Mesenteric fat pad (tissue), 1 donor: ENCODE data around the gene TUT4. TPM values are rescaled to one million over a fixed set of nuclear protein-coding genes. Genes with fewer than 3 reads are reported as not detected.
A peak's percentile ranks its signal among the peaks of the same experiment; 100 is the strongest.
"Not testable (repeated sequence)": the region's sequence is repeated elsewhere in the genome, so short reads cannot be mapped to it uniquely, and the experiment has no call there.

ENCODE experiments used
- DNase-seq: peaks from one replicate; pipeline ENCODE4 v3.0.0-alpha.2; 2020; ENCODE audit warnings: low spot score
- long read RNA-seq: library from polyadenylated mRNA; unstranded; transcript quantifications from one replicate; pipeline ENCODE4 v2.0.0, GENCODE V29; 2020
- total RNA-seq: library from RNA; stranded (reverse); fragmentation: NEBNext Ultra II Directional; extraction: Animal tissue kit (Norgen Biotek cat#: 25700); gene quantifications from one replicate; pipeline ENCODE4 v1.2.1, GENCODE V29; 2021
- donor health status: DM: yes; HTN: yes; CAD: no.

Gene TUT4, protein sequence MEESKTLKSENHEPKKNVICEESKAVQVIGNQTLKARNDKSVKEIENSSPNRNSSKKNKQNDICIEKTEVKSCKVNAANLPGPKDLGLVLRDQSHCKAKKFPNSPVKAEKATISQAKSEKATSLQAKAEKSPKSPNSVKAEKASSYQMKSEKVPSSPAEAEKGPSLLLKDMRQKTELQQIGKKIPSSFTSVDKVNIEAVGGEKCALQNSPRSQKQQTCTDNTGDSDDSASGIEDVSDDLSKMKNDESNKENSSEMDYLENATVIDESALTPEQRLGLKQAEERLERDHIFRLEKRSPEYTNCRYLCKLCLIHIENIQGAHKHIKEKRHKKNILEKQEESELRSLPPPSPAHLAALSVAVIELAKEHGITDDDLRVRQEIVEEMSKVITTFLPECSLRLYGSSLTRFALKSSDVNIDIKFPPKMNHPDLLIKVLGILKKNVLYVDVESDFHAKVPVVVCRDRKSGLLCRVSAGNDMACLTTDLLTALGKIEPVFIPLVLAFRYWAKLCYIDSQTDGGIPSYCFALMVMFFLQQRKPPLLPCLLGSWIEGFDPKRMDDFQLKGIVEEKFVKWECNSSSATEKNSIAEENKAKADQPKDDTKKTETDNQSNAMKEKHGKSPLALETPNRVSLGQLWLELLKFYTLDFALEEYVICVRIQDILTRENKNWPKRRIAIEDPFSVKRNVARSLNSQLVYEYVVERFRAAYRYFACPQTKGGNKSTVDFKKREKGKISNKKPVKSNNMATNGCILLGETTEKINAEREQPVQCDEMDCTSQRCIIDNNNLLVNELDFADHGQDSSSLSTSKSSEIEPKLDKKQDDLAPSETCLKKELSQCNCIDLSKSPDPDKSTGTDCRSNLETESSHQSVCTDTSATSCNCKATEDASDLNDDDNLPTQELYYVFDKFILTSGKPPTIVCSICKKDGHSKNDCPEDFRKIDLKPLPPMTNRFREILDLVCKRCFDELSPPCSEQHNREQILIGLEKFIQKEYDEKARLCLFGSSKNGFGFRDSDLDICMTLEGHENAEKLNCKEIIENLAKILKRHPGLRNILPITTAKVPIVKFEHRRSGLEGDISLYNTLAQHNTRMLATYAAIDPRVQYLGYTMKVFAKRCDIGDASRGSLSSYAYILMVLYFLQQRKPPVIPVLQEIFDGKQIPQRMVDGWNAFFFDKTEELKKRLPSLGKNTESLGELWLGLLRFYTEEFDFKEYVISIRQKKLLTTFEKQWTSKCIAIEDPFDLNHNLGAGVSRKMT (N-terminal part only)
- total RNA-seq, result 39.9 TPM
- long read RNA-seq, partial matches to known transcripts, result 12 of 21 reads
- long read RNA-seq, other reads (novel, unspliced or antisense), result 9 of 21 reads

DNA sequence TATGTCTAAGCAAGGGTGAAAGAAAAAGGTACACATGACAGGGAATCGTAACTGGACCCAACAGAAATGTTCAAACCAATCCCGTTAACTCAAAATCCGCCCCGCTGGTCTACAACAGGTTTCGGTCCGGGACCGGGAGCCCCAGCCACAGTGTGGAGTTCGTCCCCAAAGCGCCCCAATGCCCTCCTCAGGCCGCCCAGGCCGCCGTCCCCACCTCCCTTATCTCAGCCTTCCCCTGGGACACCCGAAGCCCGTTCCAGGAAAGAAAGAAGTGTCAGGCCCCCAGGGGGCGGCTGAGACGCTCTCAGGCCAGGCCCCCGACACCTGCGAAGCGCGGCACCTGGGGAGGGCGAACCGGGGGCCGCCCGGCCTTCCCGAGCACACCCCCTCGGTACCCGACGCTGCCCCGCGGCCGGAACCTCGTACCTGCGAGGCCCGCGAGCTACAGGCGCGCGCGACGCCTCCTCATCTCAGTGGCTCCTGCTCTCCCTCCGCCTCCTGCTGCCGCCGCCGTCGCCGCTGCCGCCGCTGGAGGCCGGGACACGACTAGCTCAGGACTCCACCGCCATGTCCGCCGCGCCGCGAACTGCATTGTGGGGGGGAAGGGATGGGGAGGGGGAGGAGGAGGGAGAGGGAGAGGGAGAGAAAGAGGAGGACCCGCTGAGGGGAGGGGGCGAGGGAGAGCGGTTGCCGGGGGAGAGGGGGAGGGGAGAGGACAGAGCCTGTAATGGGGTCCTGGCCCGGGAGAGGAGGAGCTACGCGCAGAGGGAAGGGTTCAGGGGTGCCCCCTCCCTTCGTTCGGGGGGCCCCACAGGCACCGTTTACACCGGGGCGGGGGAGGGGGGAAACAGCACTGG lies at the start of gene TUT4:
Gene TUT4 (minus strand): TSS at position 588 of the 857 bp plus-strand sequence. CDS start 26,812 bp downstream, outside the sequence.
- DNase-seq, result peak; percentile 92

DNA sequence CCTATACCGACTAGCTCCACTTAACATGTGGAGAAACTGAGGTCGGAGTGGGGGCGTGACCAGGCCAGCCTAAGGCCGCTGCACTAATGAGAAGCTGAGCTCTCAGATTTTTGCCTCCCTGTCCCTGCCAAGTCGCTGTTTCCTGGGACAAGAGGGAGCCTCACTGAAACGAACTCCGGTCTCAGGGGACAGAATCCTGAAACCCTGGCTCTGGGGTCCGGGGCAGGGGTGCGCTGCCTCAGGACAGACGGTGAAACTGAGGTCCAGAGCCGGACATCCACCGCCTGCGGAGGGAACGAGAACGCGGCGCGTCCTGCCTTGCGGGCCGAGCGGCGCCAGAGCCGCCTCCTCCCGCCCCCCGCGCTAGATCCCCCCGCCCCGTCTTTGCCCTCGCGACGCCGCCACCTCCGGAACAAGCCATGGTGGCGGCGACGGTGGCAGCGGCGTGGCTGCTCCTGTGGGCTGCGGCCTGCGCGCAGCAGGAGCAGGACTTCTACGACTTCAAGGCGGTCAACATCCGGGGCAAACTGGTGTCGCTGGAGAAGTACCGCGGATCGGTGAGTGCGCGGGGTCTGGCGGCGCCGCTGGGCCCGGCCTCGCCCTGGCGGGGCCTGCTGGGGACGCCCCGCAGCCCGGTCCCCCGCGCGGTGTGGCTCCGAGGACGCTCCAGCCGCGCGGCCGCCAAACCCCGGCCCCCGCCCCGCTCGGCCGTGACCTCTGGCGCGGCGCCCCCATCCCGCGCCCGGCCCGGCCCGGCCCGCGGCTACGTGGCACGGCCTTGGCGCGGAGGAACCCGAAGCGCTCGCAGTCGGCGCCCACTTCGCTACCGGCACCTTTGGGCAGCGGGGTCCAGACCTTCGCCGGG lies 49.3 kb upstream of the TUT4 start, which contains the start of gene GPX7:
Gene GPX7 (plus strand): TSS at position 381 of the 865 bp plus-strand sequence. CDS start 39 bp downstream, at position 420.
- DNase-seq, result peak; percentile 90

DNA sequence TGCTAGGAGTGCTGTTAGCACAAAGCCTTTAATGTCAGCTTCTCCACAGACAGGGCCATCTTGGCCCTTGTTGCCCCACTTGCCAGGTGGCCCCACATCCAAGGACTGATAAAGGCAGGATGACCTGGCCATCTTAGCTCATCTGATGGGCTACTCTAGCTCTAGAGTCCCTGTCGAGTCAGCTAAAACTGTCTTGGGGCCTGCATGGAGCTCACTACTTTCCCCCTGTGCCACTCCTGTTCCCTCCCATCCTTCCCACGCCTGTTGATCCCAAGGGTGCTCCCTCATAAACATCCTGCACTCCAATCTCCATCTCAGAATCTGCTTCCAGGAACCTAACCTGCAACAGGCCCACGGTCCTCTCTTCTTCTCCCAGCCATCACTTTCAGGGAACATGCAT lies 48.6 kb upstream of the TUT4 start:
- no peak for DNase-seq

DNA sequence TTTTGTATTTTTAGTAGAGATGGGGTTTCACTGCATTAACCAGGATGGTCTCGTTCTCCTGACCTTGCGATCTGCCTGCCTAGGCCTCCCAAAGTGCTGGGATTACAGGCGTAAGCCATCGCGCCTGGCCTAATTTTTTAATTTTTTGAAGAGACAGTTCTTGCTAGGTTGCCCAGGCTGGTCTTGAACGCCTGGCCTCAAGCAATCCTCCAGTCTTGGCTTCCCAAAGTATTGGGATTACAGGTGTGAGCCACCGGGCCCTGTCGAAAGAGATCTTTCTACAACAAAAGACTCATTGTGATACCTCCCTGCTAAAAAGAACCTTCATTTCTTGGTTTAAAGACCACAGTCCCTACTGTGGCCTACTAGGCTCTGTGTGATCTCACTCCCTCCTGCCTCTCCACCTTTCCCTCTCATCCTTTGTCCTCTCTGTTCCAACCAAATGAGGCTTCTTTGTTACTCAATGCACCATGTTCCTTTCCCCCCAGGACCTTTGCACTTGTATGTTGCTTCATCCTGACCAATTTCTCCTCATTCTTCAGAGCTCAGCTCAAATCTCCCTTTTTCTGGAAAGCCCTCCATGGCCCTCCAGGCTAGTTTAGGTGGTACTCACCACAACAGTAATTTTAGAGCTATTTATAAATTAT lies 47.8 kb upstream of the TUT4 start:
- DNase-seq, result no peak

DNA sequence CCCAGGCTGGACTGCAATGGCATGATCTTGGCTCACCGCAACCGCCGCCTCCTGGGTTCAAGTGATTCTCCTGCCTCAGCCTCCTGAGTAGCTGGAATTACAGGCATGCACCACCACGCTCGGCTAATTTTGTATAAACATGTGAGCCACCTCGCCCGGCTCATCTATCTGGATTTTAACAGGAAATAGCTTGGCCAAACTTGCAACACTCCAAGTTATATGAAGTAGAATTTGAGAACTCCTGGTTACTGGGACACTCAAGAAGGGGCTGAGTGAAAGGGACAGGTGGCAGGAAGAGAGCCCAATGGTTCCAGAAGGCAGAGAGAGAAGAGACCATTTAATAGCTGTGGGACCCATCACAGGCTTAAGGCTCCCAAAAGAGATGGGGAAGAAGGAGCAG lies 46.3 kb upstream of the TUT4 start:
- no peak for DNase-seq

DNA sequence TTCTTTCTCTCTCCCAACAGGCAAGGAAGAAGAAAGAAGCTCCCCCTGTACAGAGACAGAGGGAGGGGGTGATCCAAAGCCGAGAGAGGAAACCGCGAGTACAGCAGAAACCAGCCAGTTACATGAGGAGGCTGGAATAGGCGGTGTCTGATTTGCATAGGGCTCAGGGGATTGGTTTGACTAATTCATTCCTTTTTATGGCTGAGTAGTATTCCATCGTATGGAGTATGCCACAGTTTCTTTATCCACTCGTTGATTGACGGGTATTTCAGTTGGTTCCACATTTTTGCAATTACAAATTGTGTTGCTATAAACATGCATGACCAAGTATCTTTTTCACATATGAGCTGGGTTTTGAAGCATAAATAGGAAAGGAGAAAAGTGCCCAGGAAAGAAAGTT lies 45.8 kb upstream of the TUT4 start:
- DNase-seq, result no peak

DNA sequence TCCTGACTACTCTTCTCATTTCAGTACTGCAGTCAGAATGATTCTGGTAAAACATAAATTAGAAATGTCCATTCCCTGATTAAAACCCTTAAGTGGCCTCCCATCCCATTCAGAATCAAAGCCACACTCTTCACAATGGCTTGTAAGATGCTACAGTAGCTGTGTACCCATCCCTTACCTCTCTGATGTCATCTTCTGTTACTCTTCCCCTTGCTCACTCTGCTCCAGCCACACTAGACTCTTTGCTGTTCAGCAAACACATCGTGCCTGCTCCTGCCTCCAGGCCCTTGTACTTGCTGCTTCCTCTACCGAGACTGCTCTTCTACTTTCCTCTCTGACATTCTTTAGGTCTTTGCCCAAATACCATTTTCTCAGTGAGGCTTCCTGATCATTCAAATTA lies 45.0 kb upstream of the TUT4 start:
- DNase-seq, result no peak

DNA sequence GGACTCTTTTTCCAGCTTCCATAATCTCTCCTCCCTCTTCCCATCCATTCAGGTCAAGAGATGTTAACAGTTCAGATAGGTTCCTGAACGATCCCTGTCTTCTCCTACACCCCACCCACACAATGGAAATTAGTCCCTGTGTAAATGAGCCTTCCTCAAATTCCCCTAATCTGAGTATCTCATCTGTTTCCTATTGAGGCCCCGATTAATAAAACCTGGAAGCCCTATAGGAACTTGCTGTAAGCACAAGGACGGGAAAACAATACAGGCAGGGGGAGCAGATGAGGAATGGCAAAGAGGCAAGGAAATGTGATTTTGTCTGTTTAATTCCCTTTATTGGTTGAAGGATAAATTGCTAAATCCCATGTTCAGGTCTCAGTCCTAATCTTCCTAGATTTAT lies 42.2 kb upstream of the TUT4 start:
- DNase-seq, result no peak

DNA sequence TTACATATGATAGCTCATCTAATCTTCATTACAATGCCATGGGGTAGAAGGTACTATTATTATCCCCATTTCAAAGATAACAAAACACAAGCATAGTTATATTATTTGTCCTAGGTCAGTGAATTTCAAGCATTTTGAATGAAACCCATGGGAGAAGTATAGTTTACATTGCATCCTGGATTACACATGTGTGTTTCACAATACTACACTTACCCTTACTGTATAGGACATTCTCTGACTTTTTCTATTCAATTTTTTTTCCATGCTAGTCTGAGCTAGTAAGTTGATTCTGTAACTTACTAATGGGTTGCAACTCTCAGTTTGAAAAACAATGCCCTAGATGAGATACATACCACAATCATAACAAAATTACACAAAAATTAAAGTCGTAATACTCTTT lies 40.6 kb upstream of the TUT4 start:
- DNase-seq, result no peak

DNA sequence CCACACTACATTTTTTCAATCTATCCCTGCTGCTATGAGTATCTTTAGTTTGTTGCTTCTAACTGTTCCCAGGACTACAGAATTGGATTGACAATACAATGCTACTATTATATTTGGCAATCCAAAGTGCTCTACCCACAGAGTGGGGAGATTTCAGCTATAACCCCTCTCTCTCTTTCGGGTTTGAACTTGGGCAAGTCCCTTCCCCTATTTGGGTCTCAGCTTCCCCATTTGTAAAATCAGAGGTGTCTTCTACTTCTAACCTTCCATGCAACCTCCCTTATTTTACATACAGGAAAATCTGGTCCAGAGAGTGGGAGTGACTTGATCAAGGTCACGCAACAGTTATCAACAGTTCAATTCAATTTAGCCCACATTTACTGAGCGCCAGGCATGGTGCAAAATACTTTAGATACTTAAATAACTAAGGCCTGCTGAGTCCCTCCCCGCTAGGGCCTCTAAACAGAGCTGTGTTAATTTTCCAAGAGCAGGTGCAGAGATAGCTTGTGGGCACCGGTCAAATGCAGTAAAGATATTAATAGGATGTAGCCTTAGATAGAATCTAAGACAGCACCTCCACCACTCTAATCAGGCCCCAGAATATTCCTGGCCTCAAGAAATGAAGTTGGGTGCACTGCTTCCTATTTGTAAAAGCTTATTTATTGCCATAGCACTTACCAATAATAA lies 39.9 kb upstream of the TUT4 start:
- DNase-seq, result no peak

DNA sequence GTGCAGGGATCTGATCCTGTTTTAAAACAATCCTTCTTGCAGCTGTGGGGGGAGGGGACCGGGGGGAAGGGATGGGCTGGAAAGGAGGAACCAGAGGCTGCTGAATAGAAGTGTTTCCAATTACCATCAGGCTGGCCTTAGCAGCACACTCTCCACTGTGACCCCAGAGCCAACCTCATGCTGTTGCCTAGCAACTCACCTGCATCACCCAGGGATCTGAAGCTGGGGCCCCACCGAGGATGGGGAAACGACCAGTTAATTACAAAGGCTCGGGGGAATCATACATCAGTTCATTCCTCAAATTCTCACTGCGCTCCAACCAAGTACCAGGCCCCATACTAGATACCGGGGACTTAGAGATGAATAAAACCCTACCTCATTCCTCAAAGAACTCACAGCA lies 37.4 kb upstream of the TUT4 start:
- DNase-seq, result no peak

DNA sequence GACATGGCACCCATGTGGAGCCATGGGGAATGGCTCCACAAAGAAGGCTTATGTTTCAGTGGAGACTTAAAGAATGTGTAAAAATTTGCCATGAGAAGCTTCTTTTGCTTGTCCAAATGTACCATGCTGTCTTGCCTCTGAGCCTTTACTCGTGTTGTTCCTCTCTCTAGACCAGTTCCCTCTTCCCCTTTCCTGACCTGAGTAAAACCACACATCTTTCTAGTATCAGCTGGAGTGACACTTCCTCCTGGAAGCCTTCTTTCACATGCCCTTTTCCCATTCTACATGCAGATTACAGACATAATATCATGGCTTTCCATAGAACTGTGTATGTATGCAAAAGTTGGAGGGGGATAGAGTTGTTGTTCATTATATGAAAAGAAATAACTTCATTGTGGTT lies 35.6 kb upstream of the TUT4 start:
- no peak for DNase-seq

DNA sequence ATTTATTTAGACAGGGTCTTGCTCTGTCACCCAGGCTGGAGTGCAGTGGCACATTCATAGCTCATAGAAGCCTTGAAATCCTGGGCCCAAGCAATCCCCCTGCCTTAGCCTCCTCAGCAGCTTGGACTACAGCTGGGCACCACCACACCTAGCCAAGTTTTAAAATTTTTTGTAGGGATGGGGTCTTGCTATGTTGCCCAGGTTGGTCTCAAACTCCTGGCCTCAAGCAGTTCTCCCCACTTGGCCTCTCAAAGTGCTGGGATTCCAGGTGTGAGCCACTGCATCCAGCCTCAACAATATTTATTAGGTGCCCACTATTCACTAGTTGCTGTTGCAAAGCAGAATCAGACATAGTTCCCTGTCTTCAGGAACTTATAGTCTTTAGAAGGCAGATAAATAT lies 35.1 kb upstream of the TUT4 start:
- no peak for DNase-seq

DNA sequence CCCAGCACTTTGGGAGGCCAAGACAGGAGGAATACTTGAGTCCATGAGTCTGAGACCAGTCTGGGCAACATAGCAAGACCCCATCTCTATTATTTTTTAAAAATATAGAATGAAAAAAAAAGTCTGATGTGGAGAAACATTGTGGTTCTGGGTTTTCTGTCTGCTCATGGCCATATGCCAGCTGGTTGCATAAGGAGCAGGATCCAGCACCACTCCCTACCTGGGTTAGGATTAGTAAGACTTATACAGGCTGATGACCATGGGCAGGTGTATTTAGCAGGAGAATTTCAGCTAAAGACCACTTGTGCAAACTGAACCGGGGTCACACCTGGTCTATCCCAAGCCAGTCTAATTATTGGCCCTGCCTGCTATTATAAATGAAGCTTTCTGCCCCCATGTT lies 32.6 kb upstream of the TUT4 start:
- no peak for DNase-seq

DNA sequence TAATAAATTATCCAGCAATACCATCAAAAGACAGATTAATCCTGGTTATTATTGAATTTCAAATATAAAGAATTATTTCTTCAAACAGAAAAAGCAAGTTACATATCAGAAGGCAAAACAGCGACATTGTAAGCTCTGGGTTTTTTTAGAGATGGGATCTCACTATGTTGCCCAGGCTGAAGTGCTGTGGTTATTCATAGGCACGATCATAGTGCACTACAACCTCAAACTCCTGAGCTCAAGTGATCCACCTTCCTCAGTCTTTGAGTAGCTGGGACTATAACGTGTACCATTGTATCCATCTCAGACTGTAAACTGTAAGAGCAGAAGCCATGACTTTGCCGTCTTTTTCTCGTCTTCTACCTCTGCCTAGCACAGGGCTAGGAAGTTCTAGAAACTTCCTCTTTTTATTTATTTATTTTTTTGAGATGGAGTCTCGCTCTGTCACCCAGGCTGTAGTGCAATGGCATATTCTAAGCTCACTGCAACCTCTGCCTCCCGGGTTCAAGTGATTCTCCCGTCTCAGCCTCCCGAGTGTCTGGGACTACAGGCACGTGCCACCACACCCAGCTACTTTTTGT lies 29.3 kb upstream of the TUT4 start:
- DNase-seq, result no peak

DNA sequence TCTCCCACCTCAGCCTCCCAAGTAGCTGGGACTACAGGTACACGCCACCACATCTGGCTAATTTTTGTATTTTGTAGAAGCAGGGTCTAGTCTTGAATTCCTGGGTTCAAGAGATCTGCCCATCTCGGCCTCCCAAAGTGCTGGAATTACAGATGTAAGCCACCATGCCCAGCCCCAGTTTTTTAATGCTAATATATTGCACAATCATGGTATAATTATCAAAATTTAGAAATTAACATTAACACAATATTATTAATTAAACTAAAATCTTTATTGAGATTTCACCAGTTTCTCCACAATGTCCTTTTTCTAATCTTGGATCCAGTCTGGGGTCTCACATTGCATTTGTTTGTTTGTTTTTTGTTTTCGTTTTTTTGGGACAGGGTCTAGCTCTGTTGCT lies 27.4 kb upstream of the TUT4 start:
- DNase-seq, result no peak

DNA sequence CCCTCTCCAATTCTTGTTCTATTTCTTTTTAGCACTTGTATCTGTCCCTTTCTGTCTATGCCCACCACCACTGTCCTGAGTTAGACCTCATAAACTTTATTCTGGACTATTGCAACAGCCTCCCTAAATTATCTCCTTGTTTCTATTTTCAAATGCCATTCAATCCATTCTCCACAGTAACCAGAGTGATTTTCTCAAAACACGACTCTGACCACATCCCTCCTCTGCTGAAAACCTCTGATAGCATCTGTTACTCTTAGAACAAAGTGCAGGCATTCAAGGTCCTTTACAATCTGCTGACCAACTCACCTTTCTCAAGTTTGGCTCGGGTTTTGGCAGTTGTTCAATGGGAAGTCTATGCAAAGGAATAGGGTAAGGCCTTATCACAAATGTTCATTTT lies 26.5 kb upstream of the TUT4 start:
- DNase-seq, result no peak

DNA sequence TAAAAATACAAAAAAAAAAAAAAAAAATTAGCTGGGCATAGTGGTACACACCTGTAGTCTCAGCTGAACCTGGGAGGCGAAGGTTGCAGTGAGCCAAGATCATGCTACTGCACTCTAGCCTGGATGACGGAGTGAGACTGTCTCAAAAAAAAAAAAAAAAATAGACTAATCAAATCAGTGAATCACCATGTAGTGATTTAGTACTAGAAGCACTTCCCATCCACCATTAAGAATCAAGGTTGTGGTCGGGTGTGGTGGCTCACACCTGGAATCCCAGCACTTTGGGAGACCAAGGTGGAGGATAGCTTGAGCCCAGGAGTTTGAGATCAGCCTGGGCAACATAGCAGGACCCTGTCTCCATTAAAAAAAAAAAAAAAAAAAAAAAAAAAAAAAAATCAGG lies 25.2 kb upstream of the TUT4 start:
- not testable (repeated sequence) for DNase-seq
